Tibial nerve (tissue), 4 donors: Measurements from ENCODE around the gene HSD17B3.

Experiments
- EP300 ChIP-seq, 2 donors: sonication (generic); formaldehyde crosslinking; IDR thresholded peaks; one replicate each; pipeline ENCODE4 v1.6.1; 2017; ENCODE audit warnings: antibody characterized with exemption in 2 of 2, mild to moderate bottlenecking in 1 of 2
- POLR2A ChIP-seq, 2 donors: fragments of 450-650 bp; IDR thresholded peaks; one replicate each; pipeline ENCODE4 v1.6.1; 2017; ENCODE audit warnings: antibody characterized with exemption in 2 of 2, mild to moderate bottlenecking in 2 of 2, moderate library complexity in 2 of 2
- TF ChIP-seq, protein P1 (sequence below), 5 experiments: fragments of 200-600 bp in 3 of 5; fragments of 450-650 bp in 2 of 5; sonication (generic) in 3 of 5; IDR thresholded peaks; one replicate each; pipeline ENCODE4 v1.5.1; 2016 to 2019; ENCODE audit warnings: antibody characterized with exemption in 5 of 5, mild to moderate bottlenecking in 3 of 5, moderate library complexity in 2 of 5

DNA sequence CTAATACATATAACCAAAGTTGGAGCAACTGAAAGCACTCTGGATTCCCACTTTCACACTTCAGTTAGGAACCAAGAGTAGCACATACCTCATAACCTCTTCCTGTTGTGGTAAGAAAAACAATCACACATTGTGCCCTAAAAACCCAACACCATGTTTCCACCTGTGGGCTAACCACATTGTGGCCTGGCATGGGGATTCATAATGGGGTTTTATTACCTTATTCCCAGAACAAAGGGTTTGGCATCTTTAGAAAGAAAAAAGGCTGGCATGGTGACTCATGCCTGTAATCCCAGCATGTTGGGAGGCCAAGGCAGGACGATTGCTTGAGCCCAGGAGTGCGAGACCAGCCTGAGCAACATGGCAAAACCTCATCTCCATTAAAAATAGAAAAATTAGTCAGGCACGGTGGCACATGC, 60.6 kb downstream of the HSD17B3 start:
- TF ChIP-seq, protein P1, sequence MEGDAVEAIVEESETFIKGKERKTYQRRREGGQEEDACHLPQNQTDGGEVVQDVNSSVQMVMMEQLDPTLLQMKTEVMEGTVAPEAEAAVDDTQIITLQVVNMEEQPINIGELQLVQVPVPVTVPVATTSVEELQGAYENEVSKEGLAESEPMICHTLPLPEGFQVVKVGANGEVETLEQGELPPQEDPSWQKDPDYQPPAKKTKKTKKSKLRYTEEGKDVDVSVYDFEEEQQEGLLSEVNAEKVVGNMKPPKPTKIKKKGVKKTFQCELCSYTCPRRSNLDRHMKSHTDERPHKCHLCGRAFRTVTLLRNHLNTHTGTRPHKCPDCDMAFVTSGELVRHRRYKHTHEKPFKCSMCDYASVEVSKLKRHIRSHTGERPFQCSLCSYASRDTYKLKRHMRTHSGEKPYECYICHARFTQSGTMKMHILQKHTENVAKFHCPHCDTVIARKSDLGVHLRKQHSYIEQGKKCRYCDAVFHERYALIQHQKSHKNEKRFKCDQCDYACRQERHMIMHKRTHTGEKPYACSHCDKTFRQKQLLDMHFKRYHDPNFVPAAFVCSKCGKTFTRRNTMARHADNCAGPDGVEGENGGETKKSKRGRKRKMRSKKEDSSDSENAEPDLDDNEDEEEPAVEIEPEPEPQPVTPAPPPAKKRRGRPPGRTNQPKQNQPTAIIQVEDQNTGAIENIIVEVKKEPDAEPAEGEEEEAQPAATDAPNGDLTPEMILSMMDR (IDR thresholded peaks at IDR 0.05), result no peak
- TF ChIP-seq EP300 (IDR thresholded peaks at IDR 0.05) (no peak), POLR2A (IDR thresholded peaks at IDR 0.05) (no peak)
